KBM-7 (cell line): ENCODE results near the gene C19orf53.
A peak's percentile ranks its signal among the peaks of the same experiment; 100 is the strongest.
"Not testable (repeated sequence)": the region's sequence is repeated elsewhere in the genome, so short reads cannot be mapped to it uniquely, and the experiment has no call there.

Source experiments
- DNase-seq: peaks from one replicate; pipeline ENCODE4 v3.0.0-alpha.2; 2015
- in situ Hi-C: fragments of 300-500 bp; cut with MboI; formaldehyde crosslinking; loops from 2 replicates; pipeline ENCODE4 v1.14.3; 2020; ENCODE audit warnings: low sequenced_read_pairs, low pct_unique_long_range_greater_than_20kb, mixed read lengths

Gene C19orf53

DNA sequence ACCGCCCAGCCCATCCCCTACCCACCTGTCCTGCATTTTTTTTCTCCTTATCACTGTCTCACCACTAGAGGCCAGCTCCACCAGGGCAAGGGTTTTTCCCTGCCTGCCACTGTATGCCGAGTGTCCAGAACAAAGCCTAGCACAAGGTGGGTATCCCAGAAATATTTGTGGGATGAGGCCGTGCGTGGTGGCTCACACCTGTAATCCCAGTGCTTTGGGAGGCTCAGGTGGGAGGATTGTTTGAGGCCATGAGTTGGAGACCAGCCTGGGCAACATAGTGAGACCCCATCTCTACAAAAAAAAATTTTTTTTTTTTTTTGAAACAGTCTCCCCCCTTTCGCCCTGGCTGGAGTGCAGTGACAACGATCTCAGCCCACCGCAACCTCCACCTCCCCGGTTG is 12.8 kb upstream of the C19orf53 start:
- in situ Hi-C loops, result no loop called here
- DNase-seq, result no peak

- DNase-seq, result no peak
- in situ Hi-C loops, result no loop called here
These were observed 11.5 kb upstream of the C19orf53 start for GRCh38 chr19:13762635-13763235.

- in situ Hi-C loops, result no loop called here
- no peak for DNase-seq
These were observed 11.0 kb upstream of the C19orf53 start for GRCh38 chr19:13763265-13763664.

DNA sequence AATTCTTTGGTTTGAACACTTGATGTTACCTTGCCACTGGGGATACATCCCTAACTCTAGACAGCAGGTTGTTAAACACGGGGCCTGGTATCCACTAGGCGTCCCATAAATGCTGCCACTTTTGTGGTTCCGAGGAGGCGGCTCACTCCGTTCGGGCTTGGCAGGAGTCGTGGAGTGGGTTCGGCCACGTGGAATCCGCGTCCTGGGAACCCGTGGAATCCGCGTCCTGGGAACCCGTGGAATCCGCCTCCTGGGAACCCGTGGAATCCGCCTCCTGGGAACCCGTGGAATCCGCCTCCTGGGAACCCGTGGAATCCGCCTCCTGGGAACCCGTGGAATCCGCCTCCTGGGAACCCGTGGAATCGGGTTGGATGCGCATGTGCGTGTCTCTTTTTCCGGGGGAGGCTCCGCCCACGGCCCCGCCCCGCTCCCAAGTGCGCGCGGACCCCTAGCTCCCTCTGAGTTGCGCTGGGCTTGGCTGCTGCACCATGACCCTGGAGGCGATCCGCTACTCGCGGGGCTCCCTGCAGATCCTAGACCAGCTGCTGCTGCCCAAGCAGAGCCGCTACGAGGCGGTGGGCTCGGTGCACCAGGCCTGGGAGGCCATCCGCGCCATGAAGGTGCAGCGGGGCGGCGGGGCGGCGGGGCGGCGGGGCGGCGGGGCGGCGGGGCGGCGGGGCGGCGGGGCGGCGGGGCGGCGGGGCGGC is 10.0 kb upstream of the C19orf53 start, which contains the start of gene MRI1:
MRI1 (plus strand) TSS at position 422 of the 707 bp plus-strand sequence; CDS start at position 489, 67 bp downstream.
- in situ Hi-C loops, result no loop called here
- peak; percentile 84 for DNase-seq

DNA sequence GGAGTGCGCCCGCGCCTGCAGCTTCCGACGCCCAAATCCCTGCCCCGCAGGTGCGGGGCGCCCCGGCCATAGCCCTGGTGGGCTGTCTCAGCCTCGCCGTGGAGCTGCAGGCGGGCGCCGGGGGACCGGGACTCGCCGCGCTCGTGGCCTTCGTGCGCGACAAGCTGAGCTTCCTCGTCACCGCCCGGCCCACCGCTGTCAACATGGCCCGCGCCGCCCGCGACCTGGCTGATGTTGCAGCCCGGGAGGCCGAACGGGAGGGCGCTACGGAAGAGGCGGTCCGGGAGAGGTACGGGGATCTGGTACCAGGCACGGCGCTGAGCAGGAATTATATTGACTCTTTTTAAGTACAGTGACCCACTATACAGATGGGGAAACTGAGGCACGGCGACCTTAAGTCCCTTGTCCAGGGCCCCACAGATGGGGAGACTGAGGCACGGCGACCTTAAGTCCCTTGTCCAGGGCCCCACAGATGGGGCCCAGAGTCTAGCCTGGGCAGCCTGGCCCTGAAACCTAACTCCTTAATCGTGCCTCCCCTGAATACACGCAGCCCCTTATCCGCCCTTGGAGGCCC is 9.3 kb upstream of the C19orf53 start:
- in situ Hi-C loops, result no loop called here
- DNase-seq, result no peak

- peak; percentile 59 for DNase-seq
- in situ Hi-C loops, result no loop called here
These were observed 8.7 kb upstream of the C19orf53 start for GRCh38 chr19:13765395-13766094.

- DNase-seq, result no peak
- in situ Hi-C loops, result no loop called here
These were observed 8.2 kb upstream of the C19orf53 start for GRCh38 chr19:13766095-13766481.

- in situ Hi-C loops, result no loop called here
These were observed 5.7 kb upstream of the C19orf53 start for GRCh38 chr19:13768510-13768909.

DNA sequence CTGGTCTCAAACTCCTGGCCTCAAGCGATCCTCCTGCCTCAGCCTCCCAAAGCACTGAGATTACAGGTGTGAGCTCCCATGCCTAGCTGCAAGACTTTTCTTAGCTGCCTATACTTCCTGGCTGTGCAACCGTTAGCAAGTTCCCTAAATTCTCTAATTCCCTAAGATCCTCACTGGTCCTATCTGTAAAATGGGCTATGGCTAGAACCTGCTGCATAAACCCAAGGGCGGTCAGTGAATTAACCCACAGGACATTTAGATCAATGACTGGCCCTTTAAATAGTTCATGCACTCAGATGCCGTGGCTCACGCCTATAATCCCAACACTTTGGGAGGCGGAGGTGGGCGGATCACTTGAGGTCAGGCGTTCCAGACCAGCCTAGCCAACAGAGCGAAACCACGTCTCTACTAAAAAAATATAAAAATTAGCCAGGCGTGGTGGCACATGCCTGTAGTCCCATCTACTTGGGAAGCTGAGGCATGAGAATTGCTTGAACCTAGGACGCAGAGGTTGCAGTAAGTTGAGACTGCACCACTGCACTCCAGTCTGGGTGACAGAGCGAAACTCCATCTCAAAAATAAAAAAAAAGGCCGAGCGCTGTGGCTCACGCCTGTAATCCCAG is 4.1 kb upstream of the C19orf53 start:
- in situ Hi-C loops, result no loop called here
- no peak for DNase-seq

More at GRCh38 chr19:13768510-13768909, 5.7 kb upstream of the C19orf53 start:
- DNase-seq, result no peak

DNA sequence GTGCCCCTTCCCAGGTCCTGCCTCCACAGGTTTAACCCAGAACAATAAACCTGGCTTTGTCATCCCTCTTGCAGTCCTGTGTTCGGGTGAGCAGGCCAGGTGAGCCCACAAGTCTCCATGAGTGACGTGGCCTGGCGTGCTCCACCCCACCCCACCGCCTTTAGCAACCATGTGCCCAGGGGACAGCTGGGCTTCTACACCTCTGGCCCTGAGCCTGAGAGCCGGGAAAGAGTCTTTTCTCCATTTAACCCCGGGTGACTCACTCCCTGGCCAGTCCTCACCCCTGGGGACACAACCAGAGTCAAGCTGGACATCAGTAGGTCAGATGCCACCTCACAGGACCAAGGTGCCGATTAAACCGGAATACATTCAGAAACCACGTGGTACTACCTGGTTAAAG is 4.1 kb downstream of the C19orf53 start:
- no peak for DNase-seq
- in situ Hi-C loops, result no loop called here

DNA sequence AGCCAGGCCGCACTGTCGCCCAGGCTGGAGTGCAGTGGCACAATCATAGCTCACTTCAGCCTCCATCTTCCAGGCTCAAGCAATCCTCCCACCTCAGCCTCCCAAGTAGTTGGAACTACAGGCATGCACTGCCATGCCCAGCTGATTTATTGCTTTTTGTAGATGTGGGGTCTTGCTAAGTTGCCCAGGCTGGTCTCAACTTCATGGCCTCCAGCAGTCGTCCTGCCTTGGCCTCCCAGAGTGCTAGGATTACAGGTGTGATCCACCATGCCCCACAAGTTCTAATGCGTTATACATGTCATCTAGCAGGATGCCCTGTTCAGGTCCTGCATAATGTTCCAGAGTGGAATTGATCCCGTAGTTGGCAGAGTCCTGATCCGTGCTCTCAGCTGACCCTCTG is 4.6 kb downstream of the C19orf53 start:
- DNase-seq, result no peak
- in situ Hi-C loops, result no loop called here

- not testable (repeated sequence) for DNase-seq
- in situ Hi-C loops, result loop anchor here (10.0 kb wide), 1 partner anchor 65 kb away; no protein-coding TSS in a partner anchor
These were observed 5.5 kb downstream of the C19orf53 start for GRCh38 chr19:13779794-13780193.

GRCh38 chr19:13781547-13781946 is 7.3 kb downstream of the C19orf53 start:
- in situ Hi-C loops, result loop anchor here (10.0 kb wide), 1 partner anchor 63 kb away; no protein-coding TSS in a partner anchor
- peak; percentile 32 for DNase-seq

DNA sequence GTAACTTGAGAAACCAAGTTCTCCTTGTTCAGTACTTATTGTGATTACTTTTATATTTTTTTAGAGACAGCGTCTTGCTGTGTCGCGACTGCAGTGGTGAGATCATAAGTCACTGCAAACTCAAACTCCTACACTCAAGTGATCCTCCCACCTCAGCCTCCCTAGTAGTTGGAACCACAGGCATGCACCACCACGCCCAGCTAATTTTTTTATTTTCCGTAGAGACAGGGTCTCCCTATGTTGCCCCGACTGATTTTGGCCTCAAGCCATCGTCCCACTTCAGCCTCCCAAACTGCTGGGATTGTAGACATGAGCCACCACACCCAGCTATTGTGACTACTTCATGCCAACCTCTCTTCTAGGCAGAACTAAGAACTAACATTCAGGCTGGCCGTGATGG is 8.3 kb downstream of the C19orf53 start:
- no peak for DNase-seq
- in situ Hi-C loops, result loop anchor here (10.0 kb wide), 1 partner anchor 62 kb away; no protein-coding TSS in a partner anchor

- in situ Hi-C loops, result loop anchor here (10.0 kb wide), 1 partner anchor 61 kb away; no protein-coding TSS in a partner anchor
These were observed 9.6 kb downstream of the C19orf53 start for GRCh38 chr19:13783565-13784500.

DNA sequence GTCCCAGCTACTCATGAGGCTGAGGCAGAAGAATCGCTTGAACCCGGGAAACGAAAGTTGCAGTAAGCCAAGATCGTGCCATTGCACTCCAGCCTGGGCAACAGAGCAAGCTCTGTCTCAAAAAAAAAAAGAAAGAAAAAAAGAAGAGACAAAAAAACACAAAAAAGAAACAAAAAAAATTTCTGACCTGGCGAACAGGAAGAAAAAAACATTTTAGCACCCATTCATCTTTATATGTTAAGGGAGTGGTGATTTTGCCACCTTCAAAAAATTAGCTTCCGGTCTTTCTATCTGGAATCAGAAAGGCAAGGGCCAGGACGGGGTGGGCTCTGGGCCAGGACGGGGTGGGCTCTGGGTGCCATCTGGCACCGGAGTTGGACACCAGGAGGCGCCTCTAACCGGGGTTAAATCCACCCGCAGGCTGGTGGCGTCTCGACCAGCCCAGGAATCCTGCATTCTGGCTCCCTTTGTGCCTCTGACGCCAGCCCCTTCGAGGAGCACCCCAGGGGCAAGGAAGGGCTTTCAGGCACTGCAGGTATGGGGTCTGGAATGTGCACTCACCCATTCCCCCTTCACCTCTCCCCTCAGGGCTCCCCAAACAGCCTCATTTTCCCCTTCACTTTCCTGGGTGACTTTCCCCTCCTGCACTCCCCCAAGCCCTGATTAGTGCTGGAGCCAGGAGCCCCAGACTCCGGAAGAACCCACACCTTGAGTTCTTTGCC is 10.6 kb downstream of the C19orf53 start:
- peak; percentile 73 for DNase-seq
- in situ Hi-C loops, result loop anchor here (10.0 kb wide), 1 partner anchor 60 kb away; no protein-coding TSS in a partner anchor

More at GRCh38 chr19:13783565-13784500, 9.6 kb downstream of the C19orf53 start:
- no peak for DNase-seq

GRCh38 chr19:13788991-13789390 is 14.7 kb downstream of the C19orf53 start:
- peak; percentile 80 for DNase-seq
- in situ Hi-C loops, result loop anchor here (10.0 kb wide), 1 partner anchor 56 kb away; no protein-coding TSS in a partner anchor
